Mesodermal cell (in vitro differentiated cells): ENCODE measurements around the gene ZDHHC11.
"Not testable (repeated sequence)": the region's sequence is repeated elsewhere in the genome, so short reads cannot be mapped to it uniquely, and the experiment has no call there.

Experiments
- H3K27ac ChIP-seq: 2 replicates; pipeline ENCODE4 v1.7.0; 2013; ENCODE audit warnings: mild to moderate bottlenecking, low read depth, low read length, moderate library complexity; ENCODE audit not compliant: severe bottlenecking
- H3K36me3 ChIP-seq: 2 replicates; pipeline ENCODE4 v1.7.1; 2013; ENCODE audit warnings: mild to moderate bottlenecking, low read length, moderate library complexity; ENCODE audit not compliant: control insufficient read depth, insufficient read depth
- H3K4me1 ChIP-seq: one replicate; pipeline ENCODE4 v1.7.1; 2013; ENCODE audit warnings: mild to moderate bottlenecking, low read length; ENCODE audit not compliant: insufficient read depth, control insufficient read depth, poor library complexity, severe bottlenecking
- H3K4me3 ChIP-seq: 2 replicates; pipeline ENCODE4 v1.7.0; 2013; ENCODE audit warnings: low read length, control low read depth, mild to moderate bottlenecking; ENCODE audit not compliant: insufficient read depth, poor library complexity, severe bottlenecking; ENCODE audit errors: extremely low read depth
- H3K9me3 ChIP-seq: 2 replicates; pipeline ENCODE4 v1.7.1; 2013; ENCODE audit warnings: mild to moderate bottlenecking, low read length, moderate library complexity; ENCODE audit not compliant: control insufficient read depth
- WGBS, 2 experiments: methylation state at CpG; one replicate each; pipeline ENCODE4 v1.1.5; 2013; ENCODE audit warnings: missing lambda C conversion rate in 2 of 2; ENCODE audit not compliant: insufficient coverage in 2 of 2; 5-methylcytosine and 5-hydroxymethylcytosine counted together

ZDHHC11 gene

DNA sequence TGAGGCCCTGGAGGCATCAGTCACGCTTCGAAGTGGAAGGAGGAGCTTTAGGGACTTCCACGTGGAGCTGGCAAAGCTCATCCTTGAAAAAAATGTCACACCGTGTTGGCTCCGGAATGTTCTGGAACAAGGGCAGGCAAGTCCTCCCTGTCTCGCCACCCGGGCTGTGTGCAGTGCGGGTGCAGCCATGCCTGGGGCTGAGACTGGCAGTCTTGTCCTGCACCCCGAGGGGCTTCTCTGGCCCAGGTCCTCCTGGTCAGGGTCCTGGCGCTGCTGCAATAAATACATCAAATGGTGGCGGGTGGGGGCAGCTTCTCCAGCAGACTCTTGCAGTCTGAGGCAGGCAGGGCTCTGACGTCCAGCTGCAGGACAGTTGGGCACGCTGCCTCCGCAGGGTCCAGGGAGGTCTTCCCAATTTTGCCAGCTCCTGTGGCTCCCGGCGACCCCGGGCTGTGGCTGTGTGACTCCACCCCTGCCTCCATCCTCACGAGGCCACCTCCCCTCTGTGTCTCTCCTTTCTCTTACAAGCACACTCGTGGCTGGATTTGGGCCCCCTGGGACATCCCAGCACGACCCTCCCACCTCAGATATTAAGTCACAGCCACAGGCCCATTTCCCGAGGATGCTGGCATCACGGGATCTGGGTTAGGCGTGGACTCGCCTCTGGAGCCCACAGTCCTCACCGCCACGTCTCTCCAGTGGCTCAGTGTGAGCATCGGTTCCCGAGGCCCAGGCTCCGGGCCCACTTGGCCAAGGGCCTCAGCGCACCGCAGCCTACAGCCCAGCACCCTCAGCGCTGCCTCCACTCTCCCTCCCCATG is 8.2 kb downstream of the ZDHHC11 start:
- not testable (repeated sequence) for H3K4me1 ChIP-seq, H3K36me3 ChIP-seq, H3K4me3 ChIP-seq, H3K27ac ChIP-seq, H3K9me3 ChIP-seq
- WGBS, 2 experiments = 88 to 92% methylated on average over 6 to 17 of the region's 32 CpGs

DNA sequence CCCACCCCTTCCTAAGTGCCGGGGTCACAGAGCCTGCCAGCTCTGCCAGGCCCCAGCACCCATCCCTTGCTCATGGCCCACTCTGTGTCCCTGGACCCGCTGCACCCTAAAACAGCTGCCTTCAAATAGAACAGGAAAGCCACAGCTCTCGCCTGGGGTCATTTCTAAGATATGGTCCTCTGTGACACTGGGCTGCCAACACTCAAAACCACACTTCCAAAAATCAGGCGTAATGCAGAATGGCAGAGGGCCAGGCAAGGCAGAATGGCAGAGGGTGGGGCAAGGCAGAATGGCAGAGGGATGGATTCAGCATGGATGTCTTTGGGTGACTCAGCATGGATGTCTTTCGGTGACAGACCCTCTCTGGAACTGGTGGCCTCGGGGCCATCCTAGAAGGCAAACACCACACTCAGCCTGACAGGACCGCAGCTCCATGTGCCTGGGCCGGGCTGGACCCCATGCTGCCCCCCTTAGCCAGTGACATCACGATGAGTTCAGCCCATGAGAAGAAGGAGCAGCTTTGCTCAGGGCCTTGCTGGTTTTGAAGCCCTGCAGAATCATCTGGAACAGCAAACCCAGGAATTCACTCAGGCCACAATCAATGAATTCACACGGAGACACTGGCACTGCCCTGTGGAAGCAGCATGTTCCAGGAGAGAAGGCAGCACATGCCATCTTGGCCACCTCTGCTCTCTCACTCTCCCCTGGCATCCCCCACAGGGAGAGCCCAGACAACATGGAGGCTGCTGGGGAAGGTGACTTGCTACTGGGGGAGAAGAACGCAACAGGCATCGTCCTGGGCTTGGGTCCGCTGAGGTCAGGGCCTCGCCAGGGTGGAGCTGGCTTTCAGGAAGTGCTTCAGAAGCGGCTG is 9.0 kb downstream of the ZDHHC11 start:
- H3K4me3 ChIP-seq, H3K36me3 ChIP-seq, H3K9me3 ChIP-seq, H3K4me1 ChIP-seq, H3K27ac ChIP-seq: not testable (repeated sequence)
- 95 to 98% methylated on average over 7 to 8 of the region's 15 CpGs for WGBS, 2 experiments

DNA sequence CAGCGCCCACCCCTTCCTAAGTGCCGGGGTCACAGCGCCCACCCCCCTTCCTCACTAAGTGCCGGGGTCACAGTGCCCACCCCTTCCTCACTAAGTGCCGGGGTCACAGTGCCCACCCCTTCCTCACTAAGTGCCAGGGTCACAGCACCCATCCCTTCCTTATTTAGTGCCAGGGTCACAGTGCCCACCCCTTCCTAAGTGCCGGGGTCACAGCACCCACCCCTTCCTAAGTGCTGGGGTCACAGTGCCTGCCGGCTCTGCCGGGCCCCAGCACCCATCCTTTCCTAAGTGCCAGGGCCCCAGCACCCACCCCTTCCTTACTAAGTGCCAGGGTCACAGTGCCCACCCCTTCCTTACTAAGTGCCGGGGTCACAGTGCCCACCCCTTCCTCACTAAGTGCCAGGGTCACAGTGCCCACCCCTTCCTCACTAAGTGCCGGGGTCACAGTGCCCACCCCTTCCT is 9.8 kb downstream of the ZDHHC11 start:
- H3K27ac ChIP-seq, H3K36me3 ChIP-seq, H3K4me3 ChIP-seq, H3K9me3 ChIP-seq, H3K4me1 ChIP-seq: not testable (repeated sequence)
- WGBS, 2 experiments = no CpG with 5 or more reads among the region's 10 CpGs

DNA sequence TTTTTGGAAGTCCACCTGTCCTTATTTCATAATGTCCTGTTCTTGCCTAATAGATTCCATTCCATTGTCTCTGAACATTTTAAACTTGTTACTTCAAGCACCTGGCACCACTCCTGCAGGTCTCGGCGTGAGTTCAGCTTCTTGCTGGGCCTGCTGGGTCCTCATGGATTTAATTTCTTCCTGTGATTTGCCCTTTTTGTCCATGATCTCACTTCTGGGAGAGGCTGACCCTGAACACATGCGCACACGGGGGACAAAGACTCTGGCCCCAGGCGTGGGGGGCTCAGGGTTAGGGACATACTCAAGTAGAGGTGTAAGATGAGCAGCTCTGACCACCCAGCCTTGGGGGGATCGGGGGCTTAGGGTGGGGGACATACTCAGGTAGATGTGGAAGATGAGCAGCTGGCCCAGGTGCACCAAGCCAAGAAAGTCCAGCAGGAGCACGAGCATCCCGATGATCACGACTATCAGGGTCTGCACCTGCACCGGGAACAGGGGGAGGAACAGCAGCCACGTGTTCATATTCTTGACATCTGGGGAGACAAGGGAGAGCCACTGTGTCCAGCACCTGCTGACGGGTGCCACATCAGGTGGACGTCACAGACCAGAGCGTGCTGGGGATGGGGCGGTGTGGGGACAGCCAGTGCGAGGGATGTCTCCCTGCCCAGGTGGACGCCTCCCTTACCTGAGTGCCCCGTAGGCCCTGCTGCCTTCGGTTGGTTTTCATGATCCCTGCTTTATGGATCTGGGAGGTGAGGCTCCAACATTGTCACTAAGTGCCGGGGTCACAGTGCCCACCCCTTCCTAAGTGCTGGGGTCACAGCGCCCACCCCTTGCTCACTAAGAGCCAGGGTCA is 10.4 kb downstream of the ZDHHC11 start:
- H3K4me3 ChIP-seq, H3K36me3 ChIP-seq, H3K27ac ChIP-seq, H3K4me1 ChIP-seq, H3K9me3 ChIP-seq: not testable (repeated sequence)
- WGBS, 2 experiments = 93% methylated on average over 18 of the region's 21 CpGs

DNA sequence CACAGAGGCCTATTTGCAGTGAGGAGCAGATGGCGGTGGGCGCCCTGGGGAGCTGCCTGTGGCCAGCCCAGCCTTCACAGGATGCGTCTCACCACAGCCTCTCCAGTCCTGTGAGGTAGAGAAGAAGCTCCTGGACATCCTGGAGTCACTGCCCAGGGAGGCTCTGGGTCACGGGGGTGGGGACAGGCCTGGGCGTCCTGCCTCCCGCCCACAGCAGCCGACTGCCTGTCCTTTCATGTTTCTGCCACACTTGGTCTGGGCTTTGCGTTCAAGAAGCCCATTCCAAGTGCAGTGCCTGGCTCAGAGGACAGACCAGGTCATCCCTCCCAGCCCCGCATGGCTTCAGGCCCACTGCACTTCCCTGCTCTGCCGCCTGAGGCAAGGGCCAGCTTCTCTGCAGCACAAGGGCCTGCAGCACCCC is 12.3 kb downstream of the ZDHHC11 start:
- H3K9me3 ChIP-seq, H3K4me1 ChIP-seq, H3K4me3 ChIP-seq, H3K36me3 ChIP-seq, H3K27ac ChIP-seq: not testable (repeated sequence)
- 78 to 92% methylated on average over 4 to 5 of the region's 10 CpGs for WGBS, 2 experiments

DNA sequence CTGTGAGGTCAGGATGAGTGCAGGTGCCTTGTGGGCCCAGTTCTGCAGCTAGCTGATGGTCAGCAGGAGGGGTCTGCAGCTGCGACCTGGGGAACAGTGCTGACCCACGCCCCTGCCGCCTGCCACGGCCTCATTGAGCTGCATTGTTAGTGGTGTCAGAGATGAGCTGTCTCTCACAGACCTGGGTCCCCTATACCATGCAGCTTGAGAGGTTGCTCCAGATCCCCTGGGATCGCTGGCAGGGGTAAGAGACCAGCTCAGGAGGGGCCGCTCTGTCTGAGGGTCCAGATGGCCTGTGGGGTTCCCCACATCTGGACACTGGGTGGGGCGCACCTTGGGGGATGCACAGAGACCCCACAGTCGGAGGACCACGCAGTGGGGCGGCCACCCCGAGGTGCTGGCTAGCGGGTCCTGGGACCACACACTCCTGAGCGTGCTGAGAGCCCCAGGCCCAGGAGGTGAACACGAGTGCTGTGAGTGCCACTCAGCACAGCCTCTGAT is 13.1 kb downstream of the ZDHHC11 start:
- not testable (repeated sequence) for H3K9me3 ChIP-seq, H3K27ac ChIP-seq, H3K4me3 ChIP-seq, H3K4me1 ChIP-seq, H3K36me3 ChIP-seq
- 94 to 95% methylated on average over 6 to 14 of the region's 14 CpGs for WGBS, 2 experiments

DNA sequence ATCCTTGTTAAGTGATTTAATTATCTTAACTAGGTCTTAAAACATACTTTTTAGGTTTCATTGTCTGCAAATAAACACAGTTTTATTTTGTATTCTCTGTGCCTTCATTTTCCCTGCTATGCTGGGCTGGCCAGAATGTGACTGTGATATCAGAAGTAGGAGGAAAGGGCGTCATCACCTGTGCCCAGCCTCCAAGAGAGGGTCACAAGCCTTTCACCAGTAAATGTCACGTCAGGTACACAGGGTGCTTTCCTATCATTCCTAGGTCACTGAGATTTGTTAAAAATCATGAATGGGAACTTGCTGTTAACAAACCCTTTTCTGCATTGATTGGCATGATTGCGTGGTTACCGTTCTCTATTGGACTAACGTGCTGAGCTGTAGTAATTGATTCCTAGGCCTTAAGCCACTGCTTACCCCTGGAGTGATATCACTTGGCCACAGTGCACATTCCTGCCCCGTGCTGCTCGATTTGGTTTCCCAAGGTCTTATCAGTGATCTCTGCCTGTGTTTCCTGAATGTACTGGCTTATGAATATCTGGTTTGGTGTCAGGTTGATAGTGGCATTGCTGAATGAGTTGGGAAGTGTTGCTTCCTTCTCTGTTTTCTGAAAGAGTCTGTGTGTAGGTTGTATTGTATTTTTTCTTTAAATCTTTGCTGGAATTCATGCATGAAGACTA is 14.7 kb downstream of the ZDHHC11 start:
- not testable (repeated sequence) for H3K4me3 ChIP-seq, H3K9me3 ChIP-seq, H3K4me1 ChIP-seq, H3K27ac ChIP-seq, H3K36me3 ChIP-seq
- WGBS, 2 experiments = 95 to 97% methylated on average over 4 to 7 of the region's 7 CpGs

DNA sequence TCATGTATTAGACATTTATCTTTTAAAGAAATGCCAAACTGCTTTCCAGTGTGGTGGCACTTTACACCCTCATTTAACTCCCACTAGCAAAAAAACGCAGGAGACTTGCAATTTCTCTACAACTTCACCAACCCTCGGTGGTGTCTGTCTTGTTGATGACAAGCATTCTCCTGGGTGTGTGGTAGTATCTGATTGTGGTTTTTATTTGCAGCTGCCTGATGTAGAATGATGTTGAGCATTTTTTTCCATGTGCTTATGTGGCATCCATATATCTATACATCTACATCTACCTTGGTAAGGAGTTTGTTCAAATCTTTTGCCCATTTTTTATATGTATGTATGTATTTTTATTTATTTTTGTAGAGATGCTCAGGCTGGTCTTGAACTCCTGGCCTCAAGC is 16.8 kb downstream of the ZDHHC11 start:
- WGBS, 2 experiments = no CpG with 5 or more reads among the region's 2 CpGs
- H3K4me3 ChIP-seq, H3K27ac ChIP-seq, H3K4me1 ChIP-seq, H3K36me3 ChIP-seq, H3K9me3 ChIP-seq: not testable (repeated sequence)

DNA sequence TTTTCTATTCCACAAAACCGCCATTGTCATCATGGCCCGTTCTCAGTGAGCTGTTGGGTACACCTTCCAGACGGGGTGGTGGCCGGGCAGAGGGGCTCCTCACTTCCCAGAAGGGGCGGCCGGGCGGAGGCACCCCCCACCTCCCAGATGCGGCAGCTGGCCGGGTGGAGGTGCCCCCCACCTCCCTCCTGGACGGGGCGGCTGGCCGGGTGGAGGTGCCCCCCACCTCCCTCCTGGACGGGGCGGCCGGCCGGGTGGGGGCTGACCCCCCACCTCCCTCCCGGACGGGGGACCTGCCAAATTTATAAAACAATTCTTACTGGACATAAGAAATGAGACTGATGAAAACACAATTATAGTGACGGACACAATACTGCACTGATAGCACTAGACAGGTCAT is 22.6 kb downstream of the ZDHHC11 start:
- WGBS, 2 experiments = no CpG with 5 or more reads among the region's 19 CpGs
- not testable (repeated sequence) for H3K9me3 ChIP-seq, H3K4me1 ChIP-seq, H3K4me3 ChIP-seq, H3K36me3 ChIP-seq, H3K27ac ChIP-seq

DNA sequence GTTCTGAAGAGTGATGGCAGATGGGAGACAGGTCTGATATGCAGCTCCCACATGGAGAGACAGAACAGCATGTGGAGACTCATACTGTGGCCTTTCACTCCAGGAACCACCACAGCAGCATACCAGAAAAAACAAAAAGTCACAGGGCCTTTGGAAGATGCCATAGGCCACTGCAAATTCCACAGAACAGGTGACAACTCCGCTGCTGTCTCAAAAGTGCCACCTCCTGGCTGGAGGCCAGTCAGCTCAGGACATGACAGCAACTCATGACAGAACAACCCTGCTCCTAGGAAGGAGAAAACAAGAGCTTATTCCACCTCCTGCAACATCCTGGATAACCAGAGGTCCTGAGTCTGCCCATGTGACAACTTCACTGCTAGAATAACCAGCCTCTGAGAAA is 25.2 kb downstream of the ZDHHC11 start:
- not testable (repeated sequence) for H3K27ac ChIP-seq, H3K9me3 ChIP-seq, H3K4me1 ChIP-seq, H3K36me3 ChIP-seq, H3K4me3 ChIP-seq
- 40% methylated on average over 1 of the region's 1 CpG; no CpG with 5 or more reads in 1 of the 2 experiments for WGBS, 2 experiments
